HPDE6-E6E7 (cell line): ENCODE measurements around the gene EML4.
"Not testable (repeated sequence)": the region's sequence is repeated elsewhere in the genome, so short reads cannot be mapped to it uniquely, and the experiment has no call there.

Experiments
- DNase-seq: peaks from one replicate; pipeline ENCODE4 v3.0.0; 2011; ENCODE audit warnings: missing footprints; ENCODE audit errors: extremely low spot score

EML4 gene

DNA sequence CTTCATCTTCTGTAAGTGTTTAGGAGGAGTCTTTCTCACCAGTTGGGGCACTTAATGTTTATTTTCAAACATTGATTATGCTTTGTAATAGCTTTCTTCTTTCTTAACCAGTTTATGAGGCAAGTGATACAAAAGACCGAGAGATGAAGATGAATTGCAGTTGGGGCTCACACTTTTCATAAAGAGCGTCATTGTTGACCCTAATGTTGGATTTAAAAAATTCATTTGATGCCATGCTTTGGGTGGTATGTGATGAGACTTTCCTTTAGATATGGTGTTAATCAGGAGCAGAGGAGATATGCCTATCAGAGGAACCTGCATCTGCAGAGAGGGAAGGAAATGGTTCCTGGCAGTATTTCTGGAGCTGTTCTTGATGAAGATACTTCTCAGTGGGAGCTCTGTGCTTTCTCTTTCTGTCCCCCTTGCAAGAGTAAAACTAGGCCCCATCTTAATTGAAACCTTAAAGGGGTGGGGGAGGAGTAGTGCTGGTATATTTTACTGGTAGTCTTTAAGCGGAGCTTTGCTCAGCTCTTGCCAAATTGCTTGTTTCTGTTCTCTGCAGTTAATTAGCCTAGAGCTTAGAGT lies 2.3 kb downstream of the EML4 start:
- DNase-seq, result no peak

DNA sequence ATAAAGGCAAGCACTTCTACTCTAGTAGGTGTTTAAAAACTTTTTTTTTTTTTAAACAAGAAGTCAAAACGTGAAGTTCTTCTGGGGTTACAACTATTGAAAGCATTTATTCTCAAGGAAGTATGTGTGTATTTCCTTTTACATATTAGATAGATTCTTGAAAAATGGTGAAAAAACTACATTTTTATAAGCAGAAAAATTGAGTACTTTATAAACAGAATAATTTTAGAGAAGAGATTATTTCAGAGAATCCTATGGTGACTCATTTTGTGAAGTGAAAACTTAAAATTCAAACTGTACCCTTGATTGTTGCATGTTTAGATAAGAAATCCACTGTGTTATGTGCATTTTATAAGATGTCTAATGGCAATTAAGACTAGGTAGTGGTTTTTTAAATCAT lies 2.9 kb downstream of the EML4 start:
- DNase-seq, result no peak

DNA sequence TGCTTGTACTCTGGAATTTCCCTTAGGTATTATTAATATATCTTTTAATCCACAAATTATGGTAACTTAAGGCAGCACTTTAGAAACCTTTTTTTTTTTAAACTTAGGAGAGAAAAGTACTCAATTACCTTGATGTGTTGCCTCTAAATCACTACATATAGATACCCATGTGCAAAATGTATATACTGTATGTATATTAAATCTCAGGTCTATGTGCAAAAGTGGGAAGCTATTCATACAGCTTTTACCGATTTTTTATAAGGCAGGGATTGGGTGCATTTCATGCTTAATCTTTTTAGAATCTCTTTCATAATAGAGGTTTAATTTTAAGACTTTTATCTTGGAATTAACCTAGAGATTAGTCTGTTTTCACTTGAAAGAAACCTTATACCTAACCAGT lies 3.4 kb downstream of the EML4 start:
- DNase-seq, result no peak

DNA sequence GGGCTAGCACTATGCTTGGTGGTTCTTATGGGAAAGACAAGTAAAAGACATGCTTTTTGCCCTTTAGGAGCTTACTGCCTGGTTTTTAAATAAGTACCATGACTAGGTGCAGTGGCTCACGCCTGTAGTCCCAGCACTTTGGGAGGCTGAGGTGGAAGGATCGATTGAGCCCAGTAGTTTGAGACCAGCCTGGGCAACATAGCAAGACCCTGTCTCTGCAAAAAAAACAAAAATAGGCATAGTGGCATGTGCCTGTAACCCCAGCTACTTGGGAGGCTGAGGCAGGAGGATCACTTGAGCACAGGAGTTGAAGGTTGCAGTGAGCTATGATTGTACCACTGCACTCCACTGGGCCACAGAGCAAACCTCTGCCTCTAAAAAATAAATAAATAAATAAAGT lies 4.3 kb downstream of the EML4 start:
- not testable (repeated sequence) for DNase-seq

DNA sequence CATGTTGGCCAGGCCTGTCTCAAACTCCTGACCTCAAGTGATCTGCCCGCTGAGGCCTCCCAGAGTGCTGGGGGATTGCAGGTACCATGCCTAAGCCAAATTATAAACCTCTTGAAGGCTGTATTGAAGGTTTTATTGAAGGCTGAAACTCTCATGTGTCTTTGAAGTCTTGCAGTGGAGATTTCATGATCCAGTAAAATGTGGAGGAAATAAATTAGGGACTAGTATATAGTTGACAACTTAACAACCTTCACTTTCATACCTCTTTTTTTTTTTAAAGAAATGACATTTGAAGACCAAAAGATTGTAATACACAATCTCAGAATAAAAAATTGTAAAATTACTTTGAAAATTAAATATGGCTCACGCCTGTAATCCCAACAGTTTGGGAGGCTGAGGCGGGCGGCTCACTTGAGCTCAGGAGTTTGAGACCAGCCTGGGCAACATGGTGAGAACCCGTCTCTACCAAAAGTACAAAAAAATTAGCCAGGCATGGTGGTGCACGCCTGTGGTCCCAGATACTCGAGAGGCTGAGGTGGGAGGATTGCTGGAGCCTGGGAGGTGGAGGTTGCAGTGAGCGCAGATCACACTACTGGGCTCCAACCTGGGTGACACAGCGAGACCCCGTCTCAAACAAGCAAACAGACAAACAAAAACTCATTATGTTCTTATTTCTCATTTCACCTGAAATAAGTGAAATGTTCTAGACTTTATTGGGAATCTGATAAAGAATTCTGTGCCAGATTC lies 8.0 kb downstream of the EML4 start:
- DNase-seq, result no peak

DNA sequence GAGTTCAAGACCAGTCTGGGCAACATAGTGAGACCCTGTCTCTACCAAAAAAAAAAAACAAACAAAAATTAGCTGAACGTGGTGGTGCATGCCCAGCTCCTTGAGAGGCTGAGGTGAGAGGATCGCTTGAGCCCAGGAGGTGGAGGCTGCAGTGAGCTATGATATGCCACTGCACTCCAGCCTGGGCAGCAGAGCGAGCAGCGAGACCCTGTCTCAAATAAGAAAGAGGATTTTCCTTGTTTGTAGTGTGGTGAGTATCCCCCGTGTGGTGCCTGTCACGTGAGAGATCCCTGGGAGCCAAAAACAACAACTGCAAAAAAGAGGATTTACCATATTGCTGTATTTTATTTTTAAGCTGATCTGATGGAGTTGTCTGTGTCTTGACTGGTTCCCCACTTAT lies 9.2 kb downstream of the EML4 start:
- DNase-seq, result no peak

DNA sequence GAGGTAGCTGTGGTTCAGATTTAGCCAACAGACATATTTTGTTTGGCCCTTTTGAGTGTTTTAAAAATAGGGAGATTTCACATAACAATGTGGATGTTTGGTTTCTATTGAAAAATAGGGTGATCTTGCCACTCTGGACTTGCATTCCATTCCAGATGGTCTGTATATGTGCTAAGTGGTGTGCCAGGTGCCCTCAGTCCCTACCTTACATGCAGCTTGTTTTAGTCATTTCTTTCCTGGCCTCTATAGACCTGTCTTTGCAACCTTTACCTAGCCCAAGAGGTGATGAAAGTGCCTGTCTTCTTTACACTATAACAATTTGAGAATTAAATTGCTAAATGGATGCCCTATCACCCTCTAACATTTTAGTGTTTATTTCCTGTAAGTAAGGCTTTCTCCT lies 11.1 kb downstream of the EML4 start:
- DNase-seq, result no peak

DNA sequence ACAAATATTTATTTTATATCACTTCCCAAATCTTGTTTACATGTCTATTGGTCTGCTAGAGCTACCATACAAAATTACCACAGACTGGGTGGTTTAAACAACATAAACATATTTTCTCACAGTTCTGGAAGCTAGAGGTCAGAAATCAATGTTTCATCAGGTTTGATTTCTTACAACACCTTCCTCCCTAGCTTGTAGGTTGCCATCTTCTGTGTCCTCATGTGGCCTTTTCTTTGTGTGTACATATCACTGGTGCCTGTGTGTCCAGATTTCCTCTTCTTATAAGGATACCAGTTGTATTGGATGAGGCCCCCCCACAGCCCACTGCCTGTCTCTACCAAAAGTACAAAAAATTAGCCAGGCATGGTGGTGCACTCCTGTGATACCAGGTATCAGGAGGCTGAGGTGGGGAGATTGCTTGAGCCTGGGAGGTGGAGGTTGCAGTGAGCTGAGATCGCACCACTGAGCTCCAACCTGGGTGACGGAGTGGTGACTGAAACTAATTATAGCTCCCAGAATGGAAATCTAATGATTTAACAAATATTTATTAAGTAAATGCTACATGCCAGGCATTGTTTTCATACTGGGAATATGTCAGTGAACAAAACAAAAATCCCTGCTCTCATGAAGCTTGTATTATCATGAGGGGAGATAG lies 13.6 kb downstream of the EML4 start:
- no peak for DNase-seq

DNA sequence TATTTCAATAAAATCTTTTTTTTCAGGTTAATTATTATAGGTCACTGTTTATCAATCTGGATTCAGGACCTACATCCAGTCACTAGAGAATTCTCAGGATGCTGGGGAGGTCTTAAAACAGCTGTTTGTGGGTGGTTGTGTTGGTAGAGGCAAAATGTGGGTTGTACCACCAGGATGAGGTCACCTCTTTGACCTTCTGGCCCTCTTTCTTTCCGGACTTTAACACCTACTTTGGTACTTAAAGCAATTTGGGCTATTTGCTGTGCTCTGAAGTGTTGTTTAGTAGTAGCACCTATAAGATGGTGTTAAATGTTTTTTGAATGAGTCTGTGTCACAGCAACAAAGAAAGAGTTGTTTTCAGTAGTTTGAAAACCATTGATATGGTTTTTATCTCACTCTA lies 14.6 kb downstream of the EML4 start:
- no peak for DNase-seq

DNA sequence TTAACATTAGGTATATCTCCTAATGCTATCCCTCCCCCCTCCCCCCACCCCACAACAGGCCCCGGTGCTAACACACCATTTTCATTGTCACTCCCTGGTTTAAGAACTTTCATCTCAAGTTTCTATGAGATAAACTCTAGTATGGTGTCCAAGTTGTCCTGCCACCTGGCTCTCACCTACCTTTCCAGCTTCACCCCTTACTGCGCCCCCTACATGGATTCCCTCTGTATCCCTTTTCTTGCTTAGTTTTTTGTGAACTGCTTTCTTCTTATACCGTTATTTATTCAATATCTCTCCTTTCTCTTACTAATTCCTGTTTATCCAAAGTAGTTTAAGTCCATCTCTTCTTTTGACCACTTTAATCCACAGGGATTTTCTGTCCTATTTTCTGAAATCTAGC lies 15.2 kb downstream of the EML4 start:
- no peak for DNase-seq

DNA sequence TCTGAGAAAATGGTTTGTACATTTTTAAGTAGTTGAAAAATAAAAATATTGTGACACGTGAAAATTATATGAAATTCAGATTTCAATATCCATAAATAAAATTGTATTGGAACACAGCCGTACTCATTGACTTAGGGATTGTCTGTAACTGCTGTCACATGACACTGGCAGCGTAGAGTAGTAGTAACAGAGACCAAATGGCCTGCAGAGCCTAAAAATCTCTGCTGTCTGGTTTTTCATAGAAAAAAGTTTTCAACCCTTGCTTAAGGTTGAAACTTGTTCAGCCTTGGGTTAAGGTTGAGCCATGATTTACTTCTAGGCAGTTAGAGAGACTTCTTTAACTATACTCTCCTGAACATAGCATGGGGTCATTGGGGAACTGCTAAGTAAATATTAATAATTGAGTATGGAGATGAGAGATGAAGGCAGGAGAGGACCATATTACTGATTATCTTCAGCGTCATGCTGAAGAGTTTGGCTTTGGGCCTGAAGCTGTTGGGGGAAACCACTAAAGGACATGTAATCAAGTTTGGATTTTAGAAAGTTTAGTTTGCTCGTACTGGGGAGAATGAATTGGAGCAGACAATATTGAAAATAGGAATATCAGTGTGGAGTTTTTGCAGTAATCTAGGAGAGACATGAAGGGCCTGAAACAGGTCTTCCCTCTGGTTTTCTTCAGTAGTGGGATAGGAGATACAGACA lies 16.2 kb downstream of the EML4 start:
- DNase-seq, result no peak

DNA sequence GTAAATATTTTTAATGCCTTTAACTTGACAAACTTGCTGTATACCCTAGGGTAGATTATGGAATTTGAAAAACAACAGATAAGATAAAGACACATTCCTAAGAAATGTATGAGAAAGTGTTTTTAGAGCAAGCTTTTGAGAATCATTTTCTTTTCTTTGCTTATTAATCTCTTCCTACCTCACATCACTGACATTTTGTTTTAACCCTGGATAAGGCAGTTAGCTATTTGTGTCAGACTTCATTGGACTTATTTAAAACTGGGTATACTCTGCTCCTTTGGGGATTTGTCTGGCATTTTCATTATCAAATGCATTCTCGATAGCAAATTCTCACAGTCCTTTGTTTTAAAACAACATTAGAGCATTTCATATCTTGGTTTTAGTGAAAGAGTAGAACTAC lies 17.2 kb downstream of the EML4 start:
- no peak for DNase-seq

DNA sequence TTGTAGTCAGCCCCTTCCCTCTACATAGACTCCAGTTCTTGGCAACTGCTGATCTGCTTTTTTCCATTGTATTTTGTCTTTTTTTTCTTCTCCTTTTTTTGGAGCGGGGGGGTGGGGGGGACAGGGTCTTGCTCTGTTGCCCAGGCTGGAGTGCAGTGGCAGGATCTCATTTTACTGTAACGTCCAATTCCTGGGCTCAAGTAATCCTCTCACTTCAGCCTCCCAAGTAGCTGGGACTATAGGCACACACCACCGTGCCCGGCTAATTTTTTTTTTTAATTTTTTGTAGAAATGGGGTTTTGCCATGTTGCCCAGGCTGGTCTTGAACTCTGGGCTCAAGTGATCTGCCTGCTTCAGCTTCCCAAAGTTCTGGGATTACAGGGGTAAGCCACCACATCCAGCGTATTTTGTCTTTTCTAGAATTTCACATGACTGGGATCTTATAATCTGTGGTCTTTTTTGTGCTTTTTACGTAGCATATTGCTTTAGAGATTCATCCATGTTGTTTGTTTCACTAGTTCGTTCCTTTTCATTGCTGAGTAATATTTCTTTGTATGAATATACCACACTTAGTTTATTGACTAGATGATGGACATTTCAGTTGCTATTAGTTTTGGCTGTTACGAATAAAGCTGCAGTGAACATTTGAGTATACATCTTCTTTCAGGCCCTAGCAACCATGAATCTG lies 17.9 kb downstream of the EML4 start:
- no peak for DNase-seq

DNA sequence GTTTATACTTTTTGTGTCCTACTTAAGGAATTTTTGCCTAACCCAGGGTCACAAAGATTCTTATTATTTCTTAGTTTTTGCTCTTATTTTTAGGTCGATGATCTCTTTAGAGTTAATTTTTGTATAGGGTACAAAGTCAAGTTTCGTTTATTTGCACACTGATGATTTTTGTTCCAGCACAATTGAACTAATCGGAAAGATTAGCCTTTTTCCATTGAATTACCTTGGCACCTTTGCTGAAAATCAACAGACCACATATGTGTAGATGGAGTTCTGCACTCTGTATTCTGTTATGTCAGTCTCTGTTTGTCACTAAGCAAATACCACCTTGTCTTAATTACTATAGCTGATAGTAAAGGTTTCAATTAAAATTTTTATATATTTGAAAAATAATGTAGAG lies 18.7 kb downstream of the EML4 start:
- no peak for DNase-seq

DNA sequence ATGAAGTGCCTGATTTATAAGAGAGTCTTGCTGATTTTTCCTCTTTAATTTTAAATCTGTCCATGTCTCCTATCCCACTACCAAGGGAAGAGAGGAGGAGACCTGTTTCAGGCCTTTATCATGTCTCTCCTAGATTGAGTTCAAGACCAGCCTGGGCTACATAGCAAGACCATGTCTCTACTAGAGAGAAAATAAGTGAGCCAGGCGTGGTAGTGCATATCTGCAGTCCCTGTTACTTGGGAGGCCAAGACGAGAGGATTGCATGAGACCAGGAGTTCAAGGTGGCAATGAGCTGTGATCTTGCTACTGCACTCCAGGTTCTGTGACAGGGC lies 20.0 kb downstream of the EML4 start:
- no peak for DNase-seq

DNA sequence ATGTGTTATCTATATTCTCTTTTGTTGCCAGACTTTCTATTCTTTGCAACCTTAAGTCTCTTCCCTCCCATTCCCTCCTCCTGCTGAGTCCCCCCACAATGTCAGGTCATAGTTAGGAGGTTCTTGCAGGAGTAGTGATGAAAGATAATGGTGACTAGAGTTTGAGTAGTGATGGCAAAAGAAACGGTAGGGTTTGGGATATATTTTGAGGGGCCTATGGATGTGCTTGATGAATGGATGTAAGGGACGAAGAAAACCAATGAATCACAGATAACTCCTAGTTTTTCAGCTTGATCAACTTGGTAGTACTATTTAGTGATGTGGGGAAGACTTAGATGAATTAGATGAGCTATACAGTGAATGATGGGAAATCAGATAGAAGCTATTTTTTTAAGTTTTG lies 21.0 kb downstream of the EML4 start:
- no peak for DNase-seq

DNA sequence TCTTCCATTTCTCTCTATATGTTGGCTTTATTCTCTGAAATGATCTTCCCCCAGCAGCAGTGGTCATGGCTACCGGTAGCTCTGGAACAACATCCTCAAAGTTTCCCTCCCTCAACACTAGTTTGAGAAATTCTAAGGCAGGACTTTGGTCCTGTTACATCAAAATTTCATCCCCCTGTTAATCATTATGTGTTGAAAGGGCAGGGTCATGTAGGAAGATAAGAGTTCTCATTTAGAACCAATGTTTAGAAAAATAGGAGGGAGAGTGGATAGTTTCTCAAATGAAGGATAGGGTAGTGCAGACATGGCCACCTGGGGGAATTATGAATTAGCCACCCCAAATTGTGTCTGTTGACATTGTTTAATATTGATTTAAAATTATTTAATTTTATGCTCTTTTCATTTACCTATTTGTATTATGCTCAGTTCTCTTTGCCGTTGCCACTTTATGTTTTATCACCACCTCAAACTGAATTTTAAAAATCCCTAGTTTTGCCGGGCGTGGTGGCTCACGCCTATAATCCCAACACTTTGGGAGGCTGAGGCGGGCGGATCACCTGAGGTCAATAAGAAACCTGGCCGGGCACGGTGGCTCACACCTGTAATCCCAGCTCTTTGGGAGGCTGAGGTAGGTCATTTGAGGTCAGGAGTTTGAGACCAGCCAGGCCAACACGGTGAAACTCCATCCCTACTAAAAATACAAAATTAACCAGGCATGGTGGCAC lies 22.3 kb downstream of the EML4 start:
- no peak for DNase-seq

DNA sequence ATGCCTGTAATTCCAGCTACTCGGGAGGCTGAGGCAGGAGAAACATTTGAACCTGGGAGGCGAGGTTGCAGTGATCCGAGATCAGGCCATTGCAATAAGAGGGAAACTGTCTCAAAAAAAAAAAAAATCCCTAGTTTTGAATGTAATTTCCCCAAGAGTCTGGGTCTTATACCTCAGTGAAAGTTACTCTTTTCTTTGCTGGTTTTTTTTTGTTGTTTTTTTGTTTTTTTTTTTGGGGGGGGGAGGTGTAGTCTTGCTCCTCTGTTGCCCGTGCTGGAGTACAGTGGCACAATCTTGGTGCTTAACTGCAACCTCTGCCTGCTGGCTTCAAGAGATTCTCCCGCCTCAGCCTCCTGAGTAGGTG lies 22.8 kb downstream of the EML4 start:
- DNase-seq, result no peak

DNA sequence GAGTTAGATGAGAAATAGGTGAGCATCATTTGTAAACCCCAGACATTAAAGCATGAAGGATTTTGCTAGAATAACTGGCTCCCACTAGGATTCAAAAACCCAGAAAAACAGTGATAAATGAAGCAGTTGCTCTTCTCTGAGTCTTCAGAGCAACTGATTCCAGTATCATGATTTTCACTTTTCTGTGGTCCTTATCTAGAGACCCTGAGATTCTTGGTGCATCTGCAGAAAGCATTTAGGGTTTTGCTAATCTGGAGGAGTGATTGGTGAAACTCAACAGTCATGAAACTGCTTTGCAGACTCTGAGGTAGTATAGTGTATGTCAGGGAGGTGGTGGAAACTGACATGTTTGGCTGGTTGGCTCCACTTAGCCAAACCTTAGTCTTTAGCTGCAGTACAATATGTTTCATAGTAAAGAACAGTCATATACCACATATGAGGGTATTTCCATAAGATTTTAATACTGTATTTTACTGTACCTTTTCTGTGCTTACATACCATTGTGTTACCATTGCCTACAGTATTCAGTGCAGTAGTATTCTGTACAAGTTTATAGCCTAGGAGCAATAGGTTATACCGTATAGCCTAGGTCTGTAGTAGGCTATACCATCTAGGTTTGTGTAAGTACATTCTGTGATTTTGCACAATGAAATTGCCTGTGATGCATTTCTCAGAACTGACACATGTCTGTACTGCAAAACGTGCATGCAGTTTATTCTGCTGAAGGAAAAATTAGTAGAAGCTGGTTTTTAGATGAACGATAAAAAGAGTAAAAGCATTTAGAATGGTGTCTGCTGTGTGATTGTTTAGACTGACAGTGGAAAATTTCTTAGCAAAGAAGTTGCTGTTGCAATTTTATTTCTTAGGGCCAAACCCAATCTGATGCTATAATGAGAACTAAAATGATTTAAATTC lies 23.8 kb downstream of the EML4 start:
- DNase-seq, result no peak

DNA sequence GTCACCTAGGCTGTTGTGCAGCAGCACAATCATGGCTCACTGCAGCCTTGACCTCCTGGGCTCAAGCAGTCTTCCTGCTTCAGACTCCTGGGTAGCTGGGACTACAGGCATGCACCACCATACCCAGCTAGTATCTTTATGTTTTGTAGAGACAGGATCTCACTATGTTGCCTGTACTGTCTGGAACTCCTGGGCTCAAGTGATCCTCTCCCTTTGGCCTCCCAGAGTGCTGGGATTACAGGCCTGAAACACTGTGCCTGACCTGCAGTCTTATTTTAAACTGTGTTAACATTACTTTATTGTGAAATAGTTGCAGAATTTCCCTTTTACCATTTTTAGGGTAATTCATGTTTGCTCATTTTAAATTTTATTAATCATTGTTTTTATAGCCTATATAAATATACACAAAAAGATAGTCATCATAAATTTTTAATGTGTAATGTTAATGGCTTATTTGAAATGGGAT lies 24.6 kb downstream of the EML4 start:
- no peak for DNase-seq

DNA sequence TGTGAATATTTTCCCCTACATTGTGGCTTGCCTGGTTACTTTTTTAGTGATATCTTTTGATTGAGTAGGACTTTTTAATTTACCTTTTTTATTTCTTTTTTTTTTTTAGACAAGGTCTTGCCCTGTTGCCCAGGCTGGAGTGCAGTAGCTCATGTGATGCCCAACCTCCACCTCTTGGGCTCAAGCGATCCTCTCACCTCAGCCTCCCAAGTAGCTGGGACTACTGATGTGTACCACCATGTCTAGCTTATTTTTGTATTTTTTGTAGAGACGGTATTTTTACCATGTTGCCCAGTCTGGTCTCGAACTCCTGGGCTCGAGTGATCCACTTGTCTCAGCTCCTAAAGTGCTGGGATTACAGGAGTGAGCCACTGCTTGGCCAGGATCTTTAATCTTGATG lies 25.3 kb downstream of the EML4 start:
- no peak for DNase-seq
